ENCODE measurements around the gene ABO. TPM values are rescaled to one million over a fixed set of nuclear protein-coding genes. Genes with fewer than 3 reads are reported as not detected.

The ABO gene
- total RNA-seq, 1 experiment from 2014 or later = 2.8 TPM

DNA sequence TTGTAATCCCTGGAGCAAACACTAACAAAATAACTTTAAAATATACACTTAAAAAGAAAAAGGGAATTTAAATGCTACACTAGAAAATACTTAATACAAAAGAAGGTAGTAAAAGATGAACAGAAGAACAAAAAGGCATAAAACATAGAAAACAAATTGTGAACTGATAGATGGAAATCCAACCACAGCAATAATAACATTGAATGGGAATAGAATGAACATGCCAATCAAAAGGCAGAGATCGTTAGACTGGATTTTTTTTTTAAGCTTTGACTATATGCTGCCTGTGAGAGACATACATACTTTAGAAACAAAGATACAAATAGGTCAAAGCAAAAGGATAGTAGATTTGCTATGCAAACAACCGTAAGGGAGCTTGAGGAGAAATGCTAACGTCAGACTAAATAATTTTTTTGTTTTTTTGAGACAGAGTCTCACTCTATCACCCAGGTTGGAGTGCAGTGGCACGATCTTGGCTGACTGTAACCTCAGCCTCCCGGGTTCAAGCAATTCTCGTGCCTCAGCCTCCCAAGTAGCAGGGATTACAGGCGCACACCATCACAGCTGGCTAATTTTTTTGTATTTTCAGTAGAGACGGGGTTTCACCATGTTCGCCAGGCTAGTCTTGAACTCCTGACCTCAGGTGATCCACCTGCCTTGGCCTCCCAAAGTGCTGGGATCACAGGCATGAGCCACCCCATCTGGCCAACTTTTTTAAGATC lies 6.5 kb downstream of the ABO start:
- Mint-ChIP-seq H3K4me1 (ENCODE audit: low read depth, unreplicated experiment) (no peaks in the 10 kb centered on the region), H3K27me3 (ENCODE audit: unreplicated experiment) (peaks cover 9% of the 10 kb centered on the region), H3K4me3 (ENCODE audit: low read depth, unreplicated experiment) (no peak overlapping the region), H3K36me3 (ENCODE audit: insufficient read depth, unreplicated experiment) (no peaks in the 10 kb centered on the region), H3K27ac (ENCODE audit: unreplicated experiment) (no peak overlapping the region), H3K9me3 (ENCODE audit: low read depth, unreplicated experiment) (no peaks in the 10 kb centered on the region)
- no TSS peak for BruUV-seq (replicated peaks)
- CTCF ChIA-PET = no interaction called here
- intact Hi-C loops (cut with micrococcal nuclease; ENCODE audit: unreplicated experiment) = no loop called here
- no peak for TF ChIP-seq CTCF (IDR thresholded peaks at IDR 0.05; ENCODE audit: unreplicated experiment)
- no peak for DNase-seq

DNA sequence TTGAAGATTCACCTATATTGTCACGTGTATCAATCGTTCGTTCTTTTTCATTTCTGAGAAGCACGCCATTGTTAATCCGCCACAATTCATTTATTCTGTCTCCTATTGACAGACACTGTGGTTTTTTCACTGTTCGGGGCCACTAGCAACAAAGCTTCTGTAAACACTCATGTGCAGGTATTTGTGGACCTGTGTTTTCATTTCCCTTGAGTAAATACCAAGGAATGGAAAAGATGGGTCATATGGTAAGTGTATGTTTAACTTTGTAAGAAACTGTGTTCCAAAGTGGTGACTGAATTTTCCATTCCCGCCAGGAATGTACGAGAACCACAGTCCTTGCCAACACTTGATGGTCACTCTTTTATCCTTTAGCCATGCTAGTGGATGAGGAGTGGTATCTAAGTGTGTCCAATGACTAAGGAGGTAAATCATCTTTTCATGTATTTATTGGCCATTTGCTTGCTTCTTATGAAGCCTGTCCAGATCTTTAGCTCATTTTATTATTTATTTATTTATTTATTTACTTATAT lies 10.7 kb downstream of the ABO start:
- intact Hi-C loops (cut with micrococcal nuclease; ENCODE audit: unreplicated experiment) = no loop called here
- Mint-ChIP-seq H3K4me3 (ENCODE audit: low read depth, unreplicated experiment) (no peak overlapping the region), H3K9me3 (ENCODE audit: low read depth, unreplicated experiment) (no peaks in the 10 kb centered on the region), H3K4me1 (ENCODE audit: low read depth, unreplicated experiment) (no peaks in the 10 kb centered on the region), H3K36me3 (ENCODE audit: insufficient read depth, unreplicated experiment) (no peaks in the 10 kb centered on the region), H3K27me3 (ENCODE audit: unreplicated experiment) (no peaks in the 10 kb centered on the region), H3K27ac (ENCODE audit: unreplicated experiment) (no peak overlapping the region)
- no peak for DNase-seq
- CTCF ChIA-PET = no interaction called here
- no TSS peak for BruUV-seq (replicated peaks)
- no peak for TF ChIP-seq CTCF (IDR thresholded peaks at IDR 0.05; ENCODE audit: unreplicated experiment)

GRCh38 chr9:133263557-133263956 lies 11.4 kb downstream of the ABO start:
- Mint-ChIP-seq H3K36me3 (ENCODE audit: insufficient read depth, unreplicated experiment) (no peaks in the 10 kb centered on the region), H3K27me3 (ENCODE audit: unreplicated experiment) (no peaks in the 10 kb centered on the region), H3K9me3 (ENCODE audit: low read depth, unreplicated experiment) (no peaks in the 10 kb centered on the region), H3K27ac (ENCODE audit: unreplicated experiment) (no peak overlapping the region), H3K4me3 (ENCODE audit: low read depth, unreplicated experiment) (no peak overlapping the region), H3K4me1 (ENCODE audit: low read depth, unreplicated experiment) (no peaks in the 10 kb centered on the region)
- DNase-seq = no peak
- CTCF ChIA-PET = no interaction called here
- intact Hi-C loops (cut with micrococcal nuclease; ENCODE audit: unreplicated experiment) = no loop called here
- no TSS peak for BruUV-seq (replicated peaks)
- TF ChIP-seq CTCF (IDR thresholded peaks at IDR 0.05; ENCODE audit: unreplicated experiment) = no peak

- Mint-ChIP-seq H3K9me3 (ENCODE audit: low read depth, unreplicated experiment) (no peaks in the 10 kb centered on the region), H3K4me1 (ENCODE audit: low read depth, unreplicated experiment) (no peaks in the 10 kb centered on the region), H3K27me3 (ENCODE audit: unreplicated experiment) (no peaks in the 10 kb centered on the region), H3K27ac (ENCODE audit: unreplicated experiment) (no peak overlapping the region), H3K36me3 (ENCODE audit: insufficient read depth, unreplicated experiment) (no peaks in the 10 kb centered on the region), H3K4me3 (ENCODE audit: low read depth, unreplicated experiment) (no peak overlapping the region)
- intact Hi-C loops (cut with micrococcal nuclease; ENCODE audit: unreplicated experiment) = no loop called here
- no TSS peak for BruUV-seq (replicated peaks)
- no peak for TF ChIP-seq CTCF (IDR thresholded peaks at IDR 0.05; ENCODE audit: unreplicated experiment)
- DNase-seq = no peak
- CTCF ChIA-PET = no interaction called here
Observed at GRCh38 chr9:133262226-133262625, 12.8 kb downstream of the ABO start.

Measured in Calu3 (cell line).